ENCODE results near the gene KLHDC8A. TPM values are rescaled to one million over a fixed set of nuclear protein-coding genes. Genes with fewer than 3 reads are reported as not detected.

Gene KLHDC8A
- total and polyA plus RNA-seq, 2 of the 13 experiments (the other 11 are each of a cell fraction or from before 2014, with no cell fraction given): not detected

DNA sequence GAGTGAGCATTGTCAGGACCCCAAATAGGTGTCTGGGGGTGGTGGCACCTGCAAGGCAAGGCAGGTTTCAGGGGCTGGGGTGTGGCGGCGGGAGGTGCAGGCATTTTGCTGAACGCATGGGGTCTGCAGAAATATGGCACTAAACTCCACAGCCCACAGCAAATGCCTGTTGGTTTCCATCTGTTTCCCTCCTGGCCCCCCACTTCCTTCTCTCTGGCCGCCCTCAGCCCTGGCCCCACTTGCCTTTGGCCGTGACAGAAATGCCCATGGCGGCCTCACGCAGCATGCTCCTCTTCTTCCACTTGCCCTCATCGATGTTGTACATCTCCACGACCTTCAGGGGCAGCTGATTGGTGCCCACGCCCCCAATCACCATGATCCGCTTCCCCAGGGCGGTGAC is 13.7 kb downstream of the KLHDC8A start (continued):
- TF ChIP-seq FOXK1 (CRISPR knock-in tag; IDR thresholded peaks at IDR 0.05; ENCODE audit: borderline replicate concordance, low read depth): no peak

- no peak overlapping the region for H2AFZ ChIP-seq (ENCODE audit: low read length)
- no peak overlapping the region for H3K27ac ChIP-seq (ENCODE audit: extremely low read length, insufficient read depth, low read length)
- no TSS peak for BruUV-seq (replicated peaks)
These were observed 16.0 kb downstream of the KLHDC8A start for GRCh38 chr1:205340676-205341075.

GRCh38 chr1:205339717-205340116 is 17.0 kb downstream of the KLHDC8A start:
- H3K79me2 ChIP-seq (ENCODE audit: insufficient read depth, low read length): no peaks in the 10 kb centered on the region
- intact Hi-C loops (cut with micrococcal nuclease; ENCODE audit: unreplicated experiment): loop anchor here (5.0 to 10.0 kb wide), 2 partner anchors 115 to 148 kb away; partner anchors contain the start of gene BLACAT1
- no peak overlapping the region for H3K4me3 ChIP-seq (replicated peaks in 1 of 3; ENCODE audit: insufficient read depth in 1 of 3, low read depth in 2 of 3, low read length in 3 of 3)
- no peak overlapping the region for H3K27ac ChIP-seq (ENCODE audit: extremely low read length, insufficient read depth, low read length)
- H4K20me1 ChIP-seq (ENCODE audit: insufficient read depth, low read length): no peaks in the 10 kb centered on the region
- POLR2A ChIA-PET: no interaction called here
- no peak overlapping the region for H3K4me2 ChIP-seq (ENCODE audit: low read depth, low read length)
- FAIRE-seq (no peak), ATAC-seq (no peak), DNase-seq (ENCODE audit: low spot score) (no peak)
- peaks cover 8 to 51% of the 10 kb centered on the region in 2 experiments for H3K27me3 ChIP-seq (ENCODE audit: control insufficient read depth in 1 of 2, insufficient read depth in 2 of 2, low read length in 2 of 2)
- no TSS peak for BruUV-seq (replicated peaks)
- H2AFZ ChIP-seq (ENCODE audit: low read length): no peak overlapping the region
- 60% methylated on average over 1 of the region's 4 CpGs for WGBS (ENCODE audit: low lambda C conversion rate)
- H3K36me3 ChIP-seq (replicated peaks in 1 of 2; ENCODE audit: control insufficient read depth in 1 of 2, insufficient read depth in 2 of 2, low read length in 2 of 2): no peaks in the 10 kb centered on the region
- CTCF ChIA-PET (ENCODE audit: low intra/inter-chr PET ratio, low total read pairs): no interaction called here
- no peak overlapping the region for H3K9ac ChIP-seq (ENCODE audit: insufficient read depth, low read depth, low read length)
- no peaks in the 10 kb centered on the region for H3K9me3 ChIP-seq (ENCODE audit: low read length)
- peaks cover 7% of the 10 kb centered on the region for H3K4me1 ChIP-seq (ENCODE audit: insufficient read depth, low read length)
- in situ Hi-C loops (cut with HindIII; ENCODE audit: extremely low pct_ligation_motif_present, low pct_unique_long_range_greater_than_20kb): loop anchor here (10.0 kb wide), 1 partner anchor 365 kb away; no protein-coding TSS in a partner anchor
- TF ChIP-seq MTERF4 (CRISPR knock-in tag; IDR thresholded peaks at IDR 0.05): no peak
- no peak for TF ChIP-seq REXO4 (CRISPR knock-in tag; IDR thresholded peaks at IDR 0.05; ENCODE audit: borderline replicate concordance)
- TF ChIP-seq DDIT3 (CRISPR knock-in tag; IDR thresholded peaks at IDR 0.05): no peak
- TF ChIP-seq ZMAT3 (CRISPR knock-in tag; conservative IDR thresholded peaks at IDR 0.05): no peak
- no peak for TF ChIP-seq KDM1A (CRISPR knock-in tag; IDR thresholded peaks at IDR 0.05)
- TF ChIP-seq, protein P1, sequence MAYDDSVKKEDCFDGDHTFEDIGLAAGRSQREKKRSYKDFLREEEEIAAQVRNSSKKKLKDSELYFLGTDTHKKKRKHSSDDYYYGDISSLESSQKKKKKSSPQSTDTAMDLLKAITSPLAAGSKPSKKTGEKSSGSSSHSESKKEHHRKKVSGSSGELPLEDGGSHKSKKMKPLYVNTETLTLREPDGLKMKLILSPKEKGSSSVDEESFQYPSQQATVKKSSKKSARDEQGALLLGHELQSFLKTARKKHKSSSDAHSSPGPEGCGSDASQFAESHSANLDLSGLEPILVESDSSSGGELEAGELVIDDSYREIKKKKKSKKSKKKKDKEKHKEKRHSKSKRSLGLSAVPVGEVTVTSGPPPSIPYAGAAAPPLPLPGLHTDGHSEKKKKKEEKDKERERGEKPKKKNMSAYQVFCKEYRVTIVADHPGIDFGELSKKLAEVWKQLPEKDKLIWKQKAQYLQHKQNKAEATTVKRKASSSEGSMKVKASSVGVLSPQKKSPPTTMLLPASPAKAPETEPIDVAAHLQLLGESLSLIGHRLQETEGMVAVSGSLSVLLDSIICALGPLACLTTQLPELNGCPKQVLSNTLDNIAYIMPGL (CRISPR knock-in tag; IDR thresholded peaks at IDR 0.05; ENCODE audit: borderline replicate concordance in 1 of 2, low read depth in 1 of 2): no peak
- TF ChIP-seq NAIF1 (CRISPR knock-in tag; IDR thresholded peaks at IDR 0.05; ENCODE audit: borderline replicate concordance): no peak
- no peak for TF ChIP-seq ZUFSP (CRISPR knock-in tag; IDR thresholded peaks at IDR 0.05; ENCODE audit: borderline replicate concordance)
- no peak for TF ChIP-seq ZNF337 (CRISPR knock-in tag; IDR thresholded peaks at IDR 0.05; ENCODE audit: borderline replicate concordance, low read depth)

More at GRCh38 chr1:205340676-205341075, 16.0 kb downstream of the KLHDC8A start:
- in situ Hi-C loops (cut with HindIII; ENCODE audit: extremely low pct_ligation_motif_present, low pct_unique_long_range_greater_than_20kb) (no loop called here), intact Hi-C loops (cut with micrococcal nuclease; ENCODE audit: unreplicated experiment) (no loop called here)
- peaks cover 9% of the 10 kb centered on the region for H3K4me1 ChIP-seq (ENCODE audit: insufficient read depth, low read length)
- no peaks in the 10 kb centered on the region for H4K20me1 ChIP-seq (ENCODE audit: insufficient read depth, low read length)
- ChIA-PET CTCF (ENCODE audit: low intra/inter-chr PET ratio, low total read pairs) (no interaction called here), POLR2A (no interaction called here)
- ATAC-seq: no peak
- H3K79me2 ChIP-seq (ENCODE audit: insufficient read depth, low read length): no peaks in the 10 kb centered on the region
- no peaks in the 10 kb centered on the region for H3K9me3 ChIP-seq (ENCODE audit: low read length)
- H3K4me3 ChIP-seq (replicated peaks in 1 of 3; ENCODE audit: insufficient read depth in 1 of 3, low read depth in 2 of 3, low read length in 3 of 3): no peak overlapping the region
- TF ChIP-seq NFE2L2 (IDR thresholded peaks at IDR 0.05; ENCODE audit: low read length) (peak; percentile 43; the same call in 1 of the 2 replicates), PAWR (CRISPR knock-in tag; IDR thresholded peaks at IDR 0.05; ENCODE audit: borderline replicate concordance) (no peak)
- H3K27me3 ChIP-seq (ENCODE audit: control insufficient read depth in 1 of 2, insufficient read depth in 2 of 2, low read length in 2 of 2): peaks cover 11 to 61% of the 10 kb centered on the region in 2 experiments; a peak in 4 of 5 replicates
- 14% methylated on average over 1 of the region's 1 CpG for WGBS (ENCODE audit: low lambda C conversion rate)
- DNase-seq (ENCODE audit: low spot score): no peak
- no peak for FAIRE-seq
- no peak overlapping the region for H3K9ac ChIP-seq (ENCODE audit: insufficient read depth, low read depth, low read length)
- no peaks in the 10 kb centered on the region for H3K36me3 ChIP-seq (replicated peaks in 1 of 2; ENCODE audit: control insufficient read depth in 1 of 2, insufficient read depth in 2 of 2, low read length in 2 of 2)
- no peak overlapping the region for H3K4me2 ChIP-seq (ENCODE audit: low read depth, low read length)

Data from HepG2 (cell line).